HG03354 (cell line): ENCODE data around the gene GNMT.
"Not testable (repeated sequence)": the region's sequence is repeated elsewhere in the genome, so short reads cannot be mapped to it uniquely, and the experiment has no call there.

ENCODE experiments used
- ATAC-seq: cut with Tn5 transposase; IDR thresholded peaks from one replicate; pipeline ENCODE4 v1.9.1; 2021; ENCODE audit warnings: mild to moderate bottlenecking; ENCODE audit not compliant: unreplicated experiment, poor library complexity, severe bottlenecking

The GNMT gene

GRCh38 chr6:42971746-42972327 lies 11.3 kb downstream of the GNMT start:
- no peak for ATAC-seq

GRCh38 chr6:42973926-42974325 lies 13.4 kb downstream of the GNMT start:
- no peak for ATAC-seq

GRCh38 chr6:42974919-42975505 lies 14.5 kb downstream of the GNMT start:
- no peak for ATAC-seq

DNA sequence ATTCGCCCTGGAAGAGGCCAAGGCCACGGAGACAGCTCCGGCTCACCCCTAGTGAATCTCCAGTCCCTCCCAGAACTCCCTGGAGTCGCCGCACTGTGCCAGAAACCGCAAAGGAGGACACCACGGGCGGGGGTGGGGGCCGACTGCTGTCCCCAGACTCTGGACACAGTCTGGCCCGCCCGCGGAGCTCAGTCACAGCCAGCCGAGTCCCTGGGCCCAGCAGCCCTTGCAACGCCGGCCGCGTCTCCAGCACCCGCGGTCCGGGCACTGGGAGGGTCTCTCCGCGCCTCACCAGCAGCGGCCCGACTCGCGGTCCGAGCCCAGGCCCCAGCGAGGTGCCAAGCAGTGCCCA lies 17.9 kb downstream of the GNMT start:
- ATAC-seq: peak; percentile 34

DNA sequence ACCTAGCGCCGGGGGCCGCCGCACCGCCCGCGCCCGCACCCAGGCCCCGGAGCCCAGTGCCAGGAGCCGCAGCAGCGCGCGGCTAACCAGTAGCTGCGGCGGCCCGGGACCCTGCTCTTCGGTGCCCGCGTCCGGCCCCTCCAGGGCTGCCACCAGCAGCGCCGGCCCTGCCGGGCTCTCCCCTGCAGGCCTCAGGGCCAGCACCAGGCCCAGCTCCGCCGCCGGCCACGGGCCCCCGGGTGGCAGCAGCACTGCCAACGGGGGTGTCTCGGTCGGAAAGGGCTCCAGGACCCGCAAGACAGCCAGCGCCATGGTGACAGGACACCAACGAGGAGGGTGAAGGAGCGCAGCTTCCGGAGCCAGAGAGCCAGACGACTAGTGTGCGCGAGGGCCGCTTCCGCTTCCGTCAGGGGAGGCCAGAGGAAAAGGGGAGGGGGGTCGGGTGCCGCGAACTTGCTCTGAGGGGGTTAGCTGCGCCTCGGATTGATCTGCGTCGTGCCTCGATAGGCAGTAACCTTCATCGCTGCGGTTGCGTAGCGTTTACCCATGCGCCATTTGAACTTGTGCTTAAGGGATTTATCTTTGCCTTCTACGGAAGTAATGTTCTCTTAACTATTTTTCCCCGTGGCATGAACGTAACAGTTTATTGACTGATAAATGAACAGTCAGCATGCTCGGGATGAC lies 18.4 kb downstream of the GNMT start, which contains the start of gene PEX6:
Gene PEX6, minus strand, starts transcription at position 343 of the 684 bp plus-strand sequence. Its CDS starts 31 bp downstream, at position 312.
- ATAC-seq: peak; percentile 97

DNA sequence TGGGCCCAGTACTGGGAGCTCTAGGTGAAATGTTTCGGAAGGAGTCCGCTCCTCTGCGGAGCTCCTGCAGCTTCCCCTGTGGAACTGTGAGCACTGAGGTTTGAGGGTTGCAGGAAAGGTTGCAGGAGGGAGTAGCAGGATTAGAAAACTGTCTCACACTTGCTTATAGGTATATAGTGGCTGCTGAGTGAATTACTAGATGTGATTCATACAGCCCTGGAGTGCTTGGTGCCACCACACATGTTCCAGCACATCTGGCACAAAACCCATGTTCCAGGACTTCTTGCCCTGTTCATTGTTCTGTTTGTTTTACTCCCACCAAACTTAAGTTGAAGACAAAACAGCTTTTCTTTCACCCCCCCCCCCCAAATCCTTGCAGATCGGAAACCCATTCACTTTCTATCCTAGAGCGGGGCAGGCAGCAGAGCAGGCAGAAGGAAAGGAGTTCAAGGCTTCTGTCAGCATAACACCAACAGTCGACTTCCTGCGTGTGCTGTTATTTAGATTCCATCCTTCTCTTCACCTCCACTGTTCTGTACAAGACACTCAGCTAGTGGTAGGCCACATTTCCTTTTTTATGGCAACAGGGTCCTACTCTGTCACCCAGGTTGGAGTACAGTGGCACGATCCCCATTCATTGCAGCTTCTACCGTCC lies 19.1 kb downstream of the GNMT start:
- ATAC-seq: no peak

DNA sequence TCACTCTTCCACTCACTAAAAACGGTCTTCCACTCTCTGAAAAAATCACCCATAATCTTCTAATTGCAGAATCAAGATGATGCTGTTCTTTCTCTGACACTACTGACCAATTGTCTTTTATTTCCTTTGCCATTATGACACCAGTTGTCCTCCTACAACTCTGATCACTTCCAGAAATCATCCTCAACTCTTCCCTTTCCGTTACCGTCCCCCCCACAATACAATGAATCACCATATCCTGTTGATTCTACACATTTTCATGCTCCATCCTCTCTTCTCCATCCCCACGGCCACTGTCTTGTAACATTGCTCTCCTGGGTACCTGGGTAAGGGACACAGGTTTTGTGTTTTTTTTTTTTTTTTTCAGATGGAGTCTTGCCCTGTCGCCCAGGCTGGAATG lies 21.3 kb downstream of the GNMT start:
- ATAC-seq: no peak

GRCh38 chr6:42984001-42984923 lies 23.7 kb downstream of the GNMT start, which contains the start of gene PPP2R5D:
PPP2R5D (plus strand) TSS chr6:42984570; CDS start chr6:42984678, 108 bp downstream.
- peak; percentile 97 for ATAC-seq

- ATAC-seq: no peak
Measured at GRCh38 chr6:42984924-42985475, 24.4 kb downstream of the GNMT start.

DNA sequence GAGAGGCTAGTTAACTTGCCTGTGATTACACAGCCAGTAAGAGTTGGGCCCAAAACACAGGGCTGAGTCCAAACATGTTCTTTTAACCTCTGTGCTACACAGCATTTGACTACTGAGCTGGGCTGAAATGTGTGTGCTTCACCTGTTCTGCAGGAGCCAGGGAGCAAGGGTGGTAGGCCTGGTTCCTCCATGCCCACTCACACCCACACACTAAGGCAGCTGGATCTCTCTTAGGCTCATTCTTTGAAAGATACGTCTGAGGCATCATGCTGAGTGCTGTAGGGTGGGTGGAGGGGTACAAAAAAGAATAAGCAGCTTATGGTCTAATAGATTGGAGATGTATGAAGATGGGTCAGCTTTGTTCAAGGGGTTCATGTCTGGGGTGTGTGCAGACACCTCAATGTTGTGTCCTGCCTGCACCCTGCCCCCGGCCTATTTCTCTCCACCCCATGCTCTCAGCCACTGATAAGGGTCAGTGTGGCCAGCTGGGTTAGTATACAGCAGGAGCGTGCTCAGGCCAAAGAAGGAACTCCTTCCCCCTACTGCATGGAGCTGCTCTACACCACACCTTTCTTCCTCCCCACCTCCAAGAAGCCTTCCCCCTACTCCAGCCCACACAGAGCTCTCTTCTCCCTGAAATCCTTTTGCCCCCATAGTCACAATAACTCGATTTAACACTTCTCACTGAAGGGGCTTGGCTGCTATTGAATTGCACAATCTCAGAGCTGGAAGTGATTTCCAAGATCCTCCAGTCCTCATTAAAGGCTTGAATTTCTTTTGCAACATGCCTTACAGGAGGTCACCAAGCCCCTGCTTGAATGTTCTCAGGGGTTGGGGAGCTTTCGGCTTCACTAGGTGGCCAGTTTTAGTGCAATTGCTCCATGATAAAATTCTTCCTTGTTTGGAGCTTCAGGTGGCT lies 27.2 kb downstream of the GNMT start:
- ATAC-seq: no peak

DNA sequence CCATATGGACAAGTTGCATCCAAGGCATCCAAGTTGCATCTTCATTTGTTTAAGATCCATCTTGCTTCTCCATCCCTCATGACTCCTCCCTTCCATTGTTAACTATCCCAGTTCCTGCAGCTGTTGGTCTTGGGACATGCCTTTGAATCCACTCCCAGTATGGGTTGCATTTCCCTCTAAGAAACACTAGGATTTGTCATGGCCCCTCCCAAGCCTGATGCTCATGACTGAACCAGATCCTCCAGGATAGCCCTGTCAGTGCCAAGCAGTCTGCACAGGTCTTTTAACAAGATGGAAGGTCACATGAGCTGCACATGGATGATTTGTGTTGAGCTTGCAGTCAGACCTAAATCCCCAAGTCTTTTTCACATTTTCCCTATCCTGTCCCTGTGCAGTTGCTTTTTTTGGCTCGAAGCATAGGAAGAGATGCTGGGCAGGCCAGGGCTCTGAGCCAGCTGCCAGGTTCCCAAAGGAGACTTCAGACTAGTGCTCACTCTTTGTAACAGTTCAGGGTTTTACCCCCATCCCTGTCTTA lies 28.0 kb downstream of the GNMT start:
- ATAC-seq: no peak

DNA sequence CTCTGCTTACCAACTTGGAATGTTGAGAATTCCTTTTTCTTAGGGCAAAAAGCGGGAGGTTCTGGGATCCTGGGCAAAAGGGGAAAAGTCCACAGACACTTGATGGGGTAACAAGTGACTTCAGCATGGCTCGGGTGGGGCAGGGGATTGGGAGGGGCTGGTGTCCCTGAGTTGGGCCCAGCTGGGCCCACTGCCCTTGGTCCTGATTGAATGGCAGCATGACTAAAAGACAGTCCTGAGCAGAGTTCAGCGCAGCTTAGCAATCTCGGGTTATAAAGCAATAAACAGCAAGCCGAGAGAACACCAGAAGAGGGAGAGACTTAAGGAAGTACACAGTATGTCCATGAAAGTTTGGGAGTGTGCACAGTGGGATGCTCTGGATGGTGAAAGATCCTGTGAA lies 29.4 kb downstream of the GNMT start:
- no peak for ATAC-seq

- no peak for ATAC-seq
Measured at GRCh38 chr6:42993445-42993844, 32.9 kb downstream of the GNMT start.

DNA sequence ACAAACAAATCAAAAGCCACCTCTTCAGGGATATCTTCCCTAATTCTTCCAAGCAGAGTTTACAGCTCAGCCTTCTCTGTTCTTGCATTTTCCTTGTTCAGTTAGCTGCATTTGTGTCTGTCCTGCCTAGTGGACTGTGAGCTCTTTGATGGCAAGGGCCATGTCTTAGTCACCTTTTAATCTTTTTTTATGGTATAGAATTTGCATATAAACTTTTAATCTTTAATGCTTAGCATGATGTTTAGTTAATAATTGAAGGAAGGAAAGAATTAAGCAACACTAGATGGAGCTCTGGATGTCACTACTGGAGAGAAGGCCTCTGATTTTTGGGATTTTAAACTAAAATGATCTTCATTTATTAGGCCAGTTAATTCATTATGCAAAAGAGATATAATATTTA lies 36.0 kb downstream of the GNMT start:
- no peak for ATAC-seq

- ATAC-seq: not testable (repeated sequence)
Measured at GRCh38 chr6:42998205-42998604, 37.7 kb downstream of the GNMT start.

- ATAC-seq: no peak
Measured at GRCh38 chr6:43001843-43002242, 41.3 kb downstream of the GNMT start.

- no peak for ATAC-seq
Measured at GRCh38 chr6:43005844-43006243, 45.3 kb downstream of the GNMT start.

- ATAC-seq: no peak
Measured at GRCh38 chr6:43006251-43006650, 45.7 kb downstream of the GNMT start.
